ENCODE results near the gene NKD1.

The NKD1 gene

DNA sequence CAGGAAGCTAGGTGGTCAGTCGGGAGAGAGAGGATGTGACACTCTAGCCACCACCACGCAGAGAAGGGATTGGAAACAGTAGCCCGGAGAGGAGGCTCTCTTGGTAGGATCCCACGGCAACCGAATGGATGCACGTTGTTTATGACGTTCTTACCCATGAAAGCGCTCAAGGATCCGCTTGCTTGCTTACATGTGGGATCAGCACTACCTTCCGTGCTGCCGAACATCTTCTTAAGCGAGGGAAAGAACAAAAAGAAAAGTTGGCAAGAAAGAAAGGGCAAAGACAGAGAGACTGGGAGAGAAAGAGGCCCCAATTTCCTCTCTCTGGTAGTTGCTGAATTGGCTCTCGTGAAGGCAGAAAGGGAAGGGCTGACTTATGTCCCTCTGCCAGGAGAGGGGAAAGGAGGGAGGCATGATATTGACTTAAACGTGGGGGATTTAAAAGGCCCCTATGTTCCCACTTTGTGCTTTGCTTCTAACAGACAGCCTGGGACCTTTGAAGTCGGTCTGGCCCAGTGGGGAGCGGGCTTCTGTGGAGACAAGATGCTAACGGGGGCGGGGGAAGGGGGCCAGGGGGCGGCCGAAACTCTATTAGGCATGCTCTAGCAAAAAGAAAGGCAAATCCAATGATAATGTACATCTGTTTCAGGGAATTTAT is 97.5 kb downstream of the NKD1 start:
- no peak overlapping the region for H3K4me3 ChIP-seq (ENCODE audit: low read length)
- DNase-seq (ENCODE audit: low read depth) = no peak
- TF ChIP-seq, protein P1, sequence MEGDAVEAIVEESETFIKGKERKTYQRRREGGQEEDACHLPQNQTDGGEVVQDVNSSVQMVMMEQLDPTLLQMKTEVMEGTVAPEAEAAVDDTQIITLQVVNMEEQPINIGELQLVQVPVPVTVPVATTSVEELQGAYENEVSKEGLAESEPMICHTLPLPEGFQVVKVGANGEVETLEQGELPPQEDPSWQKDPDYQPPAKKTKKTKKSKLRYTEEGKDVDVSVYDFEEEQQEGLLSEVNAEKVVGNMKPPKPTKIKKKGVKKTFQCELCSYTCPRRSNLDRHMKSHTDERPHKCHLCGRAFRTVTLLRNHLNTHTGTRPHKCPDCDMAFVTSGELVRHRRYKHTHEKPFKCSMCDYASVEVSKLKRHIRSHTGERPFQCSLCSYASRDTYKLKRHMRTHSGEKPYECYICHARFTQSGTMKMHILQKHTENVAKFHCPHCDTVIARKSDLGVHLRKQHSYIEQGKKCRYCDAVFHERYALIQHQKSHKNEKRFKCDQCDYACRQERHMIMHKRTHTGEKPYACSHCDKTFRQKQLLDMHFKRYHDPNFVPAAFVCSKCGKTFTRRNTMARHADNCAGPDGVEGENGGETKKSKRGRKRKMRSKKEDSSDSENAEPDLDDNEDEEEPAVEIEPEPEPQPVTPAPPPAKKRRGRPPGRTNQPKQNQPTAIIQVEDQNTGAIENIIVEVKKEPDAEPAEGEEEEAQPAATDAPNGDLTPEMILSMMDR (IDR thresholded peaks at IDR 0.05; ENCODE audit: insufficient read depth, low read depth, low read length, missing control alignments) = no peak

DNA sequence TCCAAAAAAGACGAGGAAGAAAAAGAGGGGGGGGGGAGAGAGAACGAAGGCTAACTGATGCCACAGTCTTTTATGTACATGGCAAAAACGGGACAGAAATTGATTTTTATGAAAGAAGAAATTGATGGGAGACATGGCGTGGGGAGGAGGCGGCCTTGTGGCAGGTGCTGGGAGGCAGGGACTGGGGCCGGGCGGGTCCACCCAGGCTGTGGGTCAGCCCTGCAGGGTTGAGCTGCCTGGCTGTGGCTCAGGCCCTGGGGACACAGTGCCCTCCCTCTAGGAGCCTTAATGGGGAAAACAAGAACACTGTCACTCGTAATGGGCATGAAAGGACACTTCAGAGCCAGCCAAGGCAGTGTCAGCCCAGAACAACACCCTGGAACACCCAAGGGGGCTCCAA is 98.1 kb downstream of the NKD1 start:
- TF ChIP-seq, protein P1 (IDR thresholded peaks at IDR 0.05; ENCODE audit: insufficient read depth, low read depth, low read length, missing control alignments) = no peak
- DNase-seq (ENCODE audit: low read depth) = no peak
- no peak overlapping the region for H3K4me3 ChIP-seq (ENCODE audit: low read length)

GRCh38 chr16:50651835-50652438 is 103.7 kb downstream of the NKD1 start:
- TF ChIP-seq, protein P1 (IDR thresholded peaks at IDR 0.05; ENCODE audit: insufficient read depth, low read depth, low read length, missing control alignments) = no peak
- H3K4me3 ChIP-seq (ENCODE audit: low read length) = no peak overlapping the region
- DNase-seq (ENCODE audit: low read depth) = no peak

GRCh38 chr16:50652836-50653425 is 104.7 kb downstream of the NKD1 start:
- H3K4me3 ChIP-seq (ENCODE audit: low read length) = no peak overlapping the region
- TF ChIP-seq, protein P1 (IDR thresholded peaks at IDR 0.05; ENCODE audit: insufficient read depth, low read depth, low read length, missing control alignments) = no peak
- no peak for DNase-seq (ENCODE audit: low read depth)

DNA sequence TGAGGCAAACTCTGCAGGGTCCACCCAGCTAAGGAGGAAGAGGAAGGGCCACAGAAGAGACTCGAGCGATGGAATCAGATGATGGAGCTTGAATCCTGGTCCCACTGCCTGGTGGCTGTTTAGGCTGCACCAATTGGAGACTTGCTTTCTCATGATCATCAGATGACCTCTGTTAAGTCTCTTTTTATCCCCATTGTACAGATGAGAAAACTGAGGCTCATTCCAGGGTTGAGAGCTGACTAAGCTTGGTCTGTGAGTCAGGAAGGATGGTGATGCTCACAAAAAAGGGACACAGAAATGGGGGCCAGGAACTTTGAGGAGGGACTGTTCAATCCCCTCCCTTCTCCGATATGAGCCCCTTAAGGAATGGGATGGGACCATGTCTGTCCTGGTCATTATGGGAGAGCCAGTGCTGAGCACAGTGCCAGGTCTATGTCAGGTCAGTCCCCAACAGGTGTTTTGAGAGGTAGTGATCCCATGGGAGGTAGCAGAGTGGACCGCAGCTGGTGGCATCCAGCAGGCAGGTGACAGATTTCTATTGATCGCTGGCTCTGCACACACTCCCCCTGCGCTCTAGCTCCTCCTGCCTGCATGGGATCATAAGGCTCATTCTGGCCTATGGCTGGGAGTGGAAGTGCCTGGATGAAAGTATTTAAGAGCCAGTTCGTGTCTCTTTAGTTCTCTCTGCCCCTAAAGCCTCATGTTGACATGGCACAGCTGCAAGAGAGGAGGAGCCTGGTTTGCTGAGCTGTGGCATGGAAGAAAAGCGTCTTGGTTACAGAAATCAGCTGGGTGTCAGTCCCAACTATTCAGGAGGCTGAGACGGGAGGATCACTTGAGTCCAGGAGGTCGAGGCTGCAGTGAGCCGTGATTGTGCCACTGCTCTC is 105.7 kb downstream of the NKD1 start:
- no peak for DNase-seq (ENCODE audit: low read depth)
- TF ChIP-seq, protein P1 (IDR thresholded peaks at IDR 0.05; ENCODE audit: insufficient read depth, low read depth, low read length, missing control alignments) = no peak
- H3K4me3 ChIP-seq (ENCODE audit: low read length) = no peak overlapping the region

- TF ChIP-seq, protein P1 (IDR thresholded peaks at IDR 0.05; ENCODE audit: insufficient read depth, low read depth, low read length, missing control alignments) = no peak
- no peak overlapping the region for H3K4me3 ChIP-seq (ENCODE audit: low read length)
- no peak for DNase-seq (ENCODE audit: low read depth)
Observed at GRCh38 chr16:50655558-50656055, 107.4 kb downstream of the NKD1 start.

All from epithelial cell of esophagus (primary cell).